Prostate gland (tissue), 2 donors: ENCODE measurements around the gene EMID1.

Experiments used
- POLR2A ChIP-seq: fragments of 450-650 bp; IDR thresholded peaks from one replicate; pipeline ENCODE4 v1.6.1; 2016; ENCODE audit warnings: antibody characterized with exemption, mild to moderate bottlenecking
- POLR2AphosphoS5 ChIP-seq: sonication (generic); formaldehyde crosslinking; IDR thresholded peaks from one replicate; pipeline ENCODE4 v1.6.1; 2017; ENCODE audit warnings: antibody characterized with exemption
- TF ChIP-seq, protein P1 (sequence below), 4 experiments: fragments of 200-600 bp in 2 of 4; fragments of 450-650 bp in 2 of 4; sonication (generic) in 2 of 4; IDR thresholded peaks; 1 replicate in 3 of 4; 2 replicates in 1 of 4; pipeline ENCODE4 v1.5.1; 2016 to 2019; ENCODE audit warnings: antibody characterized with exemption in 4 of 4, mild to moderate bottlenecking in 2 of 4, moderate library complexity in 2 of 4

GRCh38 chr22:29251265-29251664, 45.6 kb downstream of the EMID1 start:
- TF ChIP-seq, protein P1, sequence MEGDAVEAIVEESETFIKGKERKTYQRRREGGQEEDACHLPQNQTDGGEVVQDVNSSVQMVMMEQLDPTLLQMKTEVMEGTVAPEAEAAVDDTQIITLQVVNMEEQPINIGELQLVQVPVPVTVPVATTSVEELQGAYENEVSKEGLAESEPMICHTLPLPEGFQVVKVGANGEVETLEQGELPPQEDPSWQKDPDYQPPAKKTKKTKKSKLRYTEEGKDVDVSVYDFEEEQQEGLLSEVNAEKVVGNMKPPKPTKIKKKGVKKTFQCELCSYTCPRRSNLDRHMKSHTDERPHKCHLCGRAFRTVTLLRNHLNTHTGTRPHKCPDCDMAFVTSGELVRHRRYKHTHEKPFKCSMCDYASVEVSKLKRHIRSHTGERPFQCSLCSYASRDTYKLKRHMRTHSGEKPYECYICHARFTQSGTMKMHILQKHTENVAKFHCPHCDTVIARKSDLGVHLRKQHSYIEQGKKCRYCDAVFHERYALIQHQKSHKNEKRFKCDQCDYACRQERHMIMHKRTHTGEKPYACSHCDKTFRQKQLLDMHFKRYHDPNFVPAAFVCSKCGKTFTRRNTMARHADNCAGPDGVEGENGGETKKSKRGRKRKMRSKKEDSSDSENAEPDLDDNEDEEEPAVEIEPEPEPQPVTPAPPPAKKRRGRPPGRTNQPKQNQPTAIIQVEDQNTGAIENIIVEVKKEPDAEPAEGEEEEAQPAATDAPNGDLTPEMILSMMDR (IDR thresholded peaks at IDR 0.05): no peak
- TF ChIP-seq POLR2AphosphoS5 (no peak), POLR2A (no peak)
